ENCODE results near the gene PPL.
"Not testable (repeated sequence)": the region's sequence is repeated elsewhere in the genome, so short reads cannot be mapped to it uniquely, and the experiment has no call there.

- TF ChIP-seq CTCF (IDR thresholded peaks at IDR 0.05 in 2 of 3, conservative IDR thresholded peaks at IDR 0.05 in 1 of 3; ENCODE audit: borderline replicate concordance in 1 of 3, insufficient read depth in 1 of 3, low read depth in 2 of 3, low read length in 2 of 3); POLR2A (IDR thresholded peaks at IDR 0.05; ENCODE audit: borderline replicate concordance, extremely low read depth, insufficient read depth, insufficient read length): not testable (repeated sequence)
These were observed 14.6 kb upstream of the PPL start for GRCh38 chr16:4951583-4951982.
